Limb (tissue), 2 donors: ENCODE data around the gene PDGFA.
"Not testable (repeated sequence)": the region's sequence is repeated elsewhere in the genome, so short reads cannot be mapped to it uniquely, and the experiment has no call there.

Experiments
- DNase-seq, 2 donors: peaks; one replicate each; pipeline ENCODE4 v3.0.0-alpha.2; 2016; ENCODE audit errors: extremely low spot score in 2 of 2

Gene PDGFA

DNA sequence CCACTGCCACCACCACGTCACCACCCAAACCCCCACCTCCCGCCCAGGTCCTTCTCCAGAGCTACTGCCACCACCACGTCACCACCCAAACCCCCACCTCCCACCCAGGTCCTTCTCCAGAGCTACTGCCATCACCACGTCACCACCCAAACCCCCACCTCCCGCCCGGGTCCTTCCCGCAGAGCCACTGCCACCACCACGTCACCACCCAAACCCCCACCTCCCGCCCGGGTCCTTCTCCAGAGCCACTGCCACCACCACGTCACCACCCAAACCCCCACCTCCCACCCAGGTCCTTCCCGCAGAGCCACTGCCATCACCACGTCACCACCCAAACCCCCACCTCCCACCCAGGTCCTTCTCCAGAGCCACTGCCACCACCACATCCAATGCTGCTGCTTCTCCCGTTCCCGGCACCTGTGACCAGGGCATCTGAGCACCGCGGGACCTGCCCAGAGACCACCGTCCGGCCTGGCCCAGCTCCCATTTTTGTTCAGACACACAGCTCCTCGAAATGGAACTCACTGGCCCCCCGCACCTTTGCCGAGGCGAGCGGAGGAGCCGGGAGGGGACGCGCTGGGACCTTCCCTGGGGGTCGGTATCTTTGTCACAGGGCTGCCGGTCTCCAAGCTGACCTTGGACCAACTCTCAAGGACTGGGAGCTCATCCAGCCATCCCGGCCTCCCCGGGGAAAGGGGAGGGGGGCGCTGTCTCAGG lies 32.7 kb upstream of the PDGFA start:
- not testable (repeated sequence) for DNase-seq

DNA sequence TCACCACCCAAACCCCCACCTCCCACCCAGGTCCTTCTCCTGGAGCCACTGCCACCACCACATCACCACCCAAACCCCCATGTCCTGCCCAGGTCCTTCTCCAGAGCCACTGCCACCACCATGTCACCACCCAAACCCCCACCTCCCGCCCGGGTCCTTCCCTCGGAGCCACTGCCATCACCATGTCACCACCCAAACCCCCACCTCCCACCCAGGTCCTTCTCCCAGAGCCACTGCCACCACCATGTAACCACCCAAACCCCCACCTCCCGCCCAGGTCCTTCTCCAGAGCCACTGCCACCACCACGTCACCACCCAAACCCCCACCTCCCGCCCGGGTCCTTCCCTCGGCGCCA lies 31.9 kb upstream of the PDGFA start:
- not testable (repeated sequence) for DNase-seq

DNA sequence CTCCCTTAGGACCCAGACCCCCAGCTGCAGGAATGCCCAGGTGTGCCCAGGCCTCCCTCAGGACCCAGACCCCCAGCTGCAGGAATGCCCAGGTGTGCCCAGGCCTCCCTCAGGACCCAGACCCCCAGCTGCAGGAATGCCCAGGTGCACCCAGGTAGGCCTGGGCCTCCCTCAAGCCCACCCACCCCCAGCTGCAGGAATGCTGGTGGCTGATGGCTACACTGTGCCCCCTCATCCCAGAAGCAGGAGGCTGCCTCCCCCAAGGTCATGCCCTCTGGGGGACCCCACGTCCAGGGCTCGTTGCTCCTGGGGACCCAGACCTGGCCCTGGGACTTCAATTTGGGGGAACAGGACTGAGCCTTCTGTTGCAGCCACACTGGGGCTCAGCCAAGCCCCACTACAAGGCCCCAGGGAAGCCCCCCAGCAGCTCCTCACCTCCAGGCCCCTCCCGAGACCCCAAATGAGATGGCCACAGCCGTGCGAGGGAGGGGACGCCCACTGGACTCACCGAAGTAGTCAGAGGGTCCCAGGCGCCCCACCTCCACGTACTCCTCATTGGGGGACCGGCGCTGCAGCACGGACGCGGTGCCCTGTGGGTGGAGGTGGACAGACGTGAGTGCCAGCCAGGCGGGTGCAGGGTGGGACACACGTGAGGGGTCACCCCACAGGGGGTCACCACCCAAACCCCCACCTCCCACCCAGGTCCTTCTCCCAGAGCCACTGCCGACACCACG lies 31.4 kb upstream of the PDGFA start:
- DNase-seq = no peak

DNA sequence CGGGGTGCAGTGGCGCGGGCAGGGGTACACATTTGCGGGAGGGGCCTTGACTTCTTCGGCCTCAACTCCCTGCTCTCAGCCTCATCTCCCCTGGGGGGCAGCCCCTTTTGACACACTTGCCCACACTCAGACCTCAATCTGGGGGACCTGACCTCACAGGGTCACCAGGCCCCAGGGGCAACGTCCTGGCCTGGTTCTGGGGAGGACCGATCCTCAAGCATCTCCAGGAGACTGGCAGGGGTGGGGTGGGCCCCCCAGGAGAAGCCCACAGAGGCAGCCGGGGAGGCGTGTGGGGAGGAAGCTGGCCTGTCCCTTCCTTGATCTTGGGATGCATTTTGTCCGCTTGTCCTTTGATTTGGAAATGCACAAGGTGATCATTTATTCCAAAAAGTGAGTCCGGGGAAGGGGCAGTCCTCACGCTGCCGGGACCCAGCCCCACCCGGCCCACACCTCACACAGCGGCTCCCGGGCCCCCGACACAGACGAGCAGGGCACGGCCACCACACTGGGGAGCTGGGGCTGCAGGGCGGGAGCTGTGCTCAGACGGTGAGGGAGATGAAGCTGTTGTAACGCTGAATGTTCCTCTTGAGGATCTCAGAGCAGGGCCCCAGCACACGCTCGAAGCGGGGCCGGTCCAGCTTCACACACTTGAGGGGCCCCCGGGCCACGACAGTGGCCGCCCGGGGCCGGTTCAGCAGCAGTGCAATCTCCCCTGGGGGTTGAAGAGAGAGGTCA lies 30.4 kb upstream of the PDGFA start:
- DNase-seq = no peak

DNA sequence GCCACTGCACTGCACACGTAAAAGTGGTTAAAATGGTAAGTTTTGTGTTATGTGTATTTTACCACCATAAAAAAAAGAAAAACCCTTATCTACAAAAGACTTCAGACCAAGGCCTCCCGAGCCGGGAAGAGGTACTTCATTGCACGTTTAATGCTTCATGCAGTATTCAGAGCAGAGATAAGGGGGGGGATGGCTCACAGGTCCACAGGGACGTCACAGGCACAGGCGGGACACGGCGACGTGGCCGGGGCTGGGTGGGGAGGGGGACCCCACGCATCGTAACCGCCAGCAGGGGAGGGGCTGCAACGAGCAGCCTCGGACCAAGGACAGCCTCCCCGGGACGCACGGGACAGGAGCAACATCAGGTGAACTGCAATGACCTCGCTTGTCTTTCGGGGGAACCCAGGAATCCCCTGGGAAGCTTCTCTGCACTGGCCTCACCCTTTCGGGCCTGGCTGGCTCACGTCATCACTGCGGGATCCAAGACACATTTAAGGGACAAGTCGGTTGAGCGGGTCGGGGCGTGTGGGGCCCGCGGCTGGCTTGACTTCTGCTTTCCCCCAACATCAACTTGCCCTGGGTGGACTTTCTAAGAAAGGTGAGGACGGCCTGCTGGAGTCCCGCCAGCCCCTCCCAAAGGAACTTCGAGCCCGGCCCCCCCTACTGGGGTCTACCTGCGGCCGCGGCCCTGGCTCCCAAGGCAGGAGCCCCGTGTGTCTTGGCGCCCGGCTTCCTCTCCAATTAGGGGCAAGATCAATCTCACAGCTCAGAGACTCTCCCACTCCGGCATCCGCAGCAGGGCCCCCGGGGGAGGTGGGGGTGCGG lies 29.6 kb upstream of the PDGFA start:
- no peak for DNase-seq

DNA sequence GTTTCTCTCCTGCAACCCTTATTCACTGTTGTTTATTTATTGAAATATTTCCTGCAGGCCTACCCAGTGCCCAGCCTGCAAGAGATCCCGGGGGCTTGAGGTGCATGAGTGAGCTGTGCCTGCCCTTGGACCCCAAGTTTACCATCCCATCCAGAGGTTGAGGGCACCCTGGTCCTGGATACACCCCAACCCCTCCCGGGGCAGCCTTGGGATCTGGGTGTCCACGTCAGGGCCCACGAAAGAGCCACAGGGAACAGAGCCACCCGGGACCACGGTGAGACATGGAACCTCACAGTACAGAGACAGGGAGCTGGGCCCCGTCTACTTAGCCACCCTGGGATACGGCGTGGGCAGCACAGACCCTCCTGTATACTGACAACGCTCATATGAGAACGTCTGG lies 28.8 kb upstream of the PDGFA start:
- no peak for DNase-seq

DNA sequence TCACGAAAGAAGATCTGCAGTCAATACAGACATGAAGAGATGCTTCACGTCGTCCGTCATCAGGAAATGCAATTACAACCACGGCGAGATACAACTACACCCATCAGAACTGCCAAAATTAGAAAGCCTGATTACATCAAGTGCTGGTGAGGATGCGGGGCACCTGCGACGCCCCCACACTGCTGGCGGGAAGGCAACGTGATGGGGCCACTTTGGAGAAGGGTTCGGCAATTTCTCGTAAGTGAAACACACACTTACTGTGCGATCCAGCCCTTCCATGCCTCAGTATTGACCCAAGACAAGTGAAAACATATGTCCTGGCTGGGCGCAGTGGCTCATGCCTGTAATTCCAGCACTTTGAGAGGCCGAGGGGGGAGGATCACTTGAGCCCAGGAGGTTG lies 25.8 kb upstream of the PDGFA start:
- DNase-seq = no peak

DNA sequence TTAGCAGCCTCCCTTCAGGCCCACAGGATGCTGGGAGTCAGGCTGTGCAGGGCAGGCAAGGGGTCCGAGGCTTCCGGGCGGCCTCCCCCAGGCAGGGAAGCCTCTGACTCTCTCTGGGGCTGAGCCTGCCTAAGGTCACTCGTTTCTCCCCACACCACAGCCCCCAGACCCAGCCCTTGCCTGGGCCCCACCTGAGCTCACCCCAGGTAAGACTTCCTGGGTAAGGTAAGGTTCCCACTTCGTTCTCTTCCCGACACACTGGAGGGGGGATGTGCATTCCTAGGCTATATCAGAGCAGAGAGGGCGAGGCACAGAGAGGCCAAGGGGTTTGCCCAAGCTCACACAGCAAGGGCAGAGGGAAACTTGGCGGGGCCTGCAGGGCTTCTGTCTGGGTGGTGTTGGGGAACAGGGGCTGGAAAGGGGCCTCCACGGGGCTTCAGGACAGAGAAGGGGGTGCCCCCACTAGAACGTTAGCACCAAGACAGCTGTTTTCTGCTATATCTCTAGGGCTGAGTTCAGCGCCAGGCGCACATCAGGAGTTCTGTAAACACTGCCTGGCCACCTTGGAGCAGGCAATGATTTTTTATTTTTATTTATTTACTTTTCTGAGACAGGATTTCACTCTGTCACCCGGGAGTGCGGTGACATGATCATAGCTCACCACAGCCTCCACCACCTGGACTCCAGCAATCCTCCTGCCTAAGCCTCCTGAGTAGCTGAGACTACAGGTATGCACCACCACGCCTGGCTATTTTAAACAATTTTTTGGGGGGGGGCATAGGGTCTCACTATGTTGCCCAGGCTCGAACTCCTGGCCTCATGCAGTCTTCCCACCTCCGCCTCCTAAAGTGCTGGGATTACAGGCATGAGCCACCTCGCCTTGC lies 24.9 kb upstream of the PDGFA start:
- no peak for DNase-seq

DNA sequence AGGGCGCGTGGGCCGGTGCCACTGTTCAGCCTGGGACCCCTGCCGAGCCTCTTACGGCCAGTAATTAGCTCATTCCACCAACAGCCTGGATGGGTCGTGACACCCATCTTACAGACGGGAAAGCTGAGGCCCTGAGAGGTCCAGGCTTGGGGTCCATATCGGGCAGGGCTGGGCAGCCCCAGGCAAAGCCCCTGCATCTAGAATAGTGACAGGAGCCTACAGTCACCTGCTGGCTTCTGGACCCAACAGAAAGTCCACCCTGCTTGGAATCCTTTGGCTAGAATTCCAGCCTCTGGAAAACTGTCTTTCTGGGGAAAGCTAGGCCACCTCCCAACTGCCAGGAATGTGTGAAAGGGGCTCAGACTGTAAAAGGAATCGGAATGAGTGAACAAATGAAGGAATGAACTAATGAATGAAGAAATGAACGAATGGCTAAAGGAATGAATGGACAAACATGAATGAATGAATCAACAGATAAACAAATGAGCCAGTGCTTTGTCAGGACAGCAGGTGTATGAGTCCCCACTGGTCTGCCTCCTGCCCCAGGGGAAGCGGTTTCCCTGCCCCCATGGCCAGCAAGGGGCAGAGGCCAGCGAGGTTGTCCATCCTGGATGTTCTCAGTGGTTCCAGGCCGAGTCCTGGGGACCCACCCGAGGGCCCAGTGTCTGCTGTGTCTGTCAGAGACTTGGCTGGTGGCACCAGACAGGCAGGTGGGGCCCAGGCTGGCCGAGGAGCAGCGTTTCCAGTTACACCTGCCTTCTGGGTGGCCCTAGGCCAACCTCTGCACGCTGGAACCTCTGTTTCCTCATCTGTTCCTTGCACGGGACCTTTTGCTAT lies 24.1 kb upstream of the PDGFA start:
- DNase-seq = no peak

DNA sequence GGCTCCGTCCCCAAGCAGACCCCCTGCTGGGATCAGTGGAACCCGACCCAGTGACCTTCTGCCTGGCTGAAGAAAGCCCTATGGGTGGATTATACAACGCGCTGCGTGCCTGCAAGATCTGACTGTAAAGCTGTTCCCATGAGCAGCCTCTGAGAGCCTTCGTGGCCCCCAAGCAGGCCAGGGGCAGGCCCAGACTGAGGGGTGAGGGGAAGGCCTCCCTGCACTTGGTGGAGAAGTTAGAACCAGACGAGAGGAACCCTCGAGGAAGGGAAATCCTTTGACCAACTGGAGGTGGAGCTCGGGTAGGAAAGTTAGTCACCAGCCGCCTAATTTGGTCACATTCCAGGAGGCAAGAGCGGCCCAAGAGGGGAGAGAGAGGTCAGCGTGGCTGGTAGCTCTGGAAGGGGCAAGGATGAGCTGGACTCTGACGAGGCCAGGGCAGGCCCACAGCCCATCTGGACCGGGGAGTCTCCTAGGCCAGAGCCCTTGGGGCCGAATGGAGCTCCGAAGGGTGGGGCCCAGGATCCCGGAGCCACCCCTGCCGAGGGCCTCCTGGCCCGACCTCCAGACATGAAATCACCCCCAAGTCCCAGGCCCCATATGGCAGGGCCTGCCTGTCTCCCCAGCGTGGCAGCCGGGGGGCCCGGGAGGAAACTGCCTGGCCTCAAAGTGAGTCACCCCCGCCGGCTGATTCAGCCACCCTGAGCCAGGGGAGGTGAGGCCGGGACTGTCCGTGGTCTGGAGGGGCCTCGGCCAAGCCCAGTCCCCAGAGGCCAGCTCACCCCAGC lies 23.3 kb upstream of the PDGFA start:
- DNase-seq = no peak

DNA sequence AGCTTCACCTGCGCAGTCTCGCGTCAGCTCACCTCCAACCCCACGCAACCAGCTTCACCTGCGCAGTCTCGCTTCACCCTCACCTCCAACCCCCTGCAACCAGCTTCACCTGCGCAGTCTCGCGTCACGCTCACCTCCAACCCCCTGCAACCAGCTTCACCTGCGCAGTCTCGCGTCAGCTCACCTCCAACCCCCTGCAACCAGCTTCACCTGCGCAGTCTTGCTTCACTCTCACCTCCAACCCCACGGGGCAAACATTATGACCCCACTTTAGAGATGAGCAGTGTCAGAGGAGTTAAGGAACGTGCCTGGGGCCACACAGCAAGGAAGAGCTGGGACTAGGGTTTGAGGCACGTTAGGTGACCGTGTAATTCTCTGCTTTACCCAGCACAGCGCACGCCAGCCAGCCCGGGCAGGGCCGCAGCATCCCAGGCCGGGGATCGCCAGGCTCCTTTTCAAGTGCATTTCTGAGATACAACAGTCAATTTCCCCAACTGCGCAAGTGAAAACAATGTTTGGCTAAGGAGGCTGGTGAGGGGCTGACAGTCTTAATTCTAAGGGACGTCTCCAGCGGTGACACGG lies 22.6 kb upstream of the PDGFA start:
- DNase-seq = no peak

DNA sequence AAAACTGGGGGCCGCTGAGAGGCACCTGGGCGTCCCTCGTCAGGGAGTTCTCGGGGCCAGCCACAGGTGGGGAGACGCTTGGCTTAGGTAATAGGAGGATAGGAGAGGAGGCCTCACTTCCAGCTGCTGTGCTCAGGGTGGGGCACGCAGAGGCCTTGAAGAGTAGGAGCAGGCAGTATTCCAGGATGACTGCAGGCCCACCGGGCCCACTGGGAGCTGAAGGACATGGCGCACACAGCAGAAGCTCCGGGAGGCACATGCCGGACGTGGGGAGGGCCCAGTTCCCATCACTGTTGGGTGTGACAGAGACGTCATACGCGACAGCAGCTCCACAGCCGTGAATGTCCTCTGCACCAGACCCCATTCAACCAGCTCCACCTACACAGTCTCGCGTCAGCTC lies 22.0 kb upstream of the PDGFA start:
- no peak for DNase-seq

DNA sequence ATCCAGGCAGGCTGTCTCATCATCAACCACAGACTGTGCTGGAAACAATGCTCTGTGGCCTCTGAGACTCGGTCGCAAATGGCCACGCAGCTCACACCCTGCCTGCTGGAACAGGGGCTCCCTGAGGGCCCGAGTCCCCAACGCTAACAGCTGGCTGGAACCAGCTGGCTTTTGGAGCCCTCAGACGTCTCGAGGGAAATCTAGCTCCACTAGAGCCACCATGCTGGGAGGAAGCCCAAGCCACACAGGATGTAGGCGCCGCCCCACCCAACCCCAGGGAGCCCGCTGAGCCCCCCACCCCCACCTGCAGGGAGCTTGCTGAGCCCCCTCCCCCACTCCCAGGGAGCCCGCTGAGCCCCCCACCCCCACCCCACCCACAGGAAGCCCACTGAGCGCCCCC lies 21.4 kb upstream of the PDGFA start:
- no peak for DNase-seq

DNA sequence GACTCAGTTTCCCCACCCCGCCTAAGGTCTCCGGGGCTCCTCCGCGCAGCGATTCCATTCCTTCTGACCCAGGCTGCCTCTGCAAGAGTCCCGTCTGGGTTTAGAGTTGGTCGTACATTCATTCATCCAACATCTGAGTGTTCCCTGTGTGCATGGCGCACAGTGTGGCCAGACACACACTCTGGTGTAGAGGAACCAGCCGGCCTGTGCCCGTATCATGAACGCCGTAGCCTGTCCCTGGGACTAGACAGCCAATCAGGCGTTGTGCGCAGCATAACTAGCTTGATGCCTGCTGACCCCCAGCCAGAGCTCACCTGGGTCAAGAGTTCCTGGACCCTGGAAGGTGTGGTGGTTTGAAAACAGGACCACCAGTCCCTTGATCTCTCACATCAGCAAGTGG lies 20.9 kb upstream of the PDGFA start:
- DNase-seq = no peak

DNA sequence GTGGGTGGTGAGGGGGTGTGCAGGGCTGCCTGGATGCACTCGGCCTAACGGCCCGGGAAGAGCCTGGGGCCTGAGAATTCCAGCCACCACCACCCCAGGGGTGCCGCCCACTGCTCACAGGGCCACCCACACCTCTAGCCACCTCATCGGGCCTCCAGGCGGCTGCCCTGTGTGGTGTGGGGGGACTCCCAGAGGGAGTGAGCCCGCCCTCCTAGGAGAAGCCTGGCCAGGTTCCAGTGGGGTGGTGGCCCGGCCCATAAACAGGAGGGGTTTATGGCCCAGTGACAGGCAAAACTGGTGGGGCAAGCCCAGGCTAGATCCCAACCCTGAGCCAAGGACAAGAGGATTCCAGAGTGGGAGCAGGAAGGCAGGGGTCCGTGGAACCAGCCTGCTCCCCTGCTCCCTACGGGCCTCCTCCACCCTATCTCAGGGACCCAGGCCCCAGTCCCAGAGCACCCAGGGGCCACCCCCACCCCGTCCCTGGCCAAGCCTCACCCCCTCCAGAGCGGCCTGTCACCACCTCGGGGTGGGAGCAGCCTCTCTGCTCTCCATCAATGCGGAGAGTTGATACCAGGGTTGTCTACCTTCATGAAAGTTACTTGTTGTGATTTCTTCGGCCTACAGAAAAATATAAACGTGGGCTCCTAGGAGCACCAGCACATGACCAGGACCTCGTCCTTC lies 20.2 kb upstream of the PDGFA start:
- no peak for DNase-seq

DNA sequence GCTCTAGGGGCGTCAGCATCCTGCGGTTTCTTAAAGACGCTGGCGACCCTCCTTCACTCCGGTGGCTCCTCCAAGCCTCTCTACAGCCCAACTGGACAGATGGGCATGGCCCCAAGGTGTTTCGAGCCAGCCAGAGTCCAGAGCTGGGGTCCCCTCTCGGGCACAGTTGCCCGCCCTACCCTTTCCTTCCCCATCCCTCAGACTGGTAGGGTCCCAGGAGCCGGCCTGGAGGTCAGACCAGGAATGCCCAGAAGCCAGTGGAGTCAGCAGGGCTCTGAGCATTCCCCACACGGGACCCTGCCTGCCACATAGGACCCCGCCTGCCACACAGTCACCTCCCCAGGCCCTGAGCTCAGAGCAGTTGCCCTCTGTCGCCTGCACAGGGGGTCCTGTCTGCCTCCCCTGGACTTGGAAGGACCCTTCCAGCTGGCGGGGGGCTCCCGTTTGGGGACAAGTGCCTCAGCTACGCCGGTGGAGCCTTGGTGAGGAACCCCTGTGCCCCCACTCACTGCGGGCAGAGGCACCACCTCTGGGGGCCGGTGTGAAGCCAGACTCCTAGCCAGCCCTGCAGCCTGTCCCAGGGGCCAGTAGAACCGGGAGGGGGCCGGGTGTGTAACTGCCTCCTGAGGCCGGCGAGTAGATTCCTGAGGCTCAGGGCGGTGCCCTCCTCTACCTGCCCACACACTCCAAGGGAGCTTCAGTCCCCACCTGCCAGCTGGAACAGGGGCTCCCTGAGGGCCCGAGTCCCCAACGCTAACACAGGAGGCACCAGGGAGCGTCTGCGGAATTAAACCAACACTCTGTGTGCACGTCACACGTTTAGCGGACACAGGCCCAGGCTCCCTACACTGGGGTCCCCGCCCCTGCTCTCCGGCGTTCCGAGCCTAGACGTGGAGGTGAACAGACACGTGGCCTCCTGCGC lies 19.4 kb upstream of the PDGFA start:
- DNase-seq = no peak
